Psoas muscle (tissue), 8 donors: ENCODE measurements around the gene FRMD8. TPM values are rescaled to one million over a fixed set of nuclear protein-coding genes. Genes with fewer than 3 reads are reported as not detected.
A peak's percentile ranks its signal among the peaks of the same experiment; 100 is the strongest.

Source experiments
- ATAC-seq, 4 donors: fragments of 200-7000 bp; cut with Tn5 transposase; one replicate each; pipeline ENCODE4 v1.9.1; 2020; ENCODE audit warnings: moderate library complexity in 3 of 4, mild to moderate bottlenecking in 2 of 4
- DNase-seq, 2 donors: peaks; one replicate each; pipeline ENCODE4 v3.0.0-alpha.2; 2020
- H3K27ac ChIP-seq: fragments of 200-600 bp; one replicate; pipeline ENCODE4 v1.8.0; 2022
- H3K27me3 ChIP-seq, 3 donors: fragments of 200-600 bp in 1 of 3; one replicate each; pipeline versions ENCODE4 v1.6.1 to v1.8.0; 2013 to 2022; ENCODE audit warnings: low read length in 2 of 3, mild to moderate bottlenecking in 2 of 3, moderate library complexity in 1 of 3; ENCODE audit not compliant: insufficient read depth in 3 of 3
- H3K36me3 ChIP-seq, 2 donors: fragments of 200-600 bp in 1 of 2; one replicate each; pipeline versions ENCODE4 v1.6.1 to v1.8.0; 2013 to 2022; ENCODE audit warnings: low read depth in 1 of 2, mild to moderate bottlenecking in 1 of 2, moderate library complexity in 1 of 2; ENCODE audit not compliant: insufficient read depth in 1 of 2
- H3K4me1 ChIP-seq: fragments of 200-600 bp; one replicate; pipeline ENCODE4 v1.8.0; 2022
- H3K4me3 ChIP-seq: fragments of 200-600 bp; one replicate; pipeline ENCODE4 v1.8.0; 2022; ENCODE audit warnings: mild to moderate bottlenecking
- H3K9me3 ChIP-seq: fragments of 200-600 bp; one replicate; pipeline ENCODE4 v1.8.0; 2022
- CTCF ChIP-seq: fragments of 200-600 bp; IDR thresholded peaks from one replicate; pipeline ENCODE4 v1.8.0; 2022; ENCODE audit warnings: antibody characterized with exemption
- WGBS, 3 donors: extraction: QIAGEN DNeasy Blood & Tissue Kit; methylation state at CpG; one replicate each; pipeline versions ENCODE4 v1.1.6 to v1.1.7; 2013; 5-methylcytosine and 5-hydroxymethylcytosine counted together
- intact Hi-C, 2 donors: fragments of 100-400 bp; cut with DNase I; formaldehyde crosslinking; loops; one replicate each; pipeline versions ENCODE4 v1.11.0 to v1.14.2; 2022
- long read RNA-seq, 2 donors: library from polyadenylated mRNA; unstranded; transcript quantifications; one replicate each; pipeline ENCODE4 v2.0.0, GENCODE V29; 2021
- polyA plus RNA-seq, 3 donors: library from polyadenylated mRNA; stranded (reverse); fragments of 200-250 nt; gene quantifications; one replicate each; pipeline ENCODE4 v1.2.3, GENCODE V29; 2013
- total RNA-seq, 4 donors: library from RNA; stranded (reverse); fragmentation: NEBNext Ultra II Directional in 2 of 4; extraction: Animal tissue kit (Norgen Biotek cat#: 25700) in 2 of 4; gene quantifications; one replicate each; pipeline versions ENCODE4 v1.2.1 to v1.2.4, GENCODE V29; 2021 to 2023
- donor health status: healthy with polysubstance abuse.
- donor health status: DM: no; HTN: no; CAD: no; lungs with moderate emphysema.
- donor health status: Bipolar disorder and iron deficiency.
- donor health status: healthy.
- donor health status: DM: yes; HTN: yes; CAD: no.
- donor health status: DM: no; HTN: no; CAD: no.
- donor health status: DM: no; HTN: no; CAD: no.
- donor health status: DM: yes; HTN: yes; CAD: no.

Gene FRMD8
- total RNA-seq: 10 to 100 TPM in 3 of 4 donors, 1 to 10 TPM in 1; 7.4 to 27.7 (median 13.9) TPM
- 10 to 100 TPM; 10.6 to 20.8 (median 12.9) TPM for polyA plus RNA-seq
- long read RNA-seq, donor 1, transcript FRMD8-201 (11 exons, 3,723 nt): major isoform, 53 of 93 reads
- long read RNA-seq, donor 1, transcript FRMD8-203 (10 exons, 1,818 nt): minor isoform, 6 of 93 reads
- long read RNA-seq, donor 1, partial matches to known transcripts: 27 of 93 reads
- long read RNA-seq, donor 1, other reads (novel, unspliced or antisense): 6 of 93 reads
- long read RNA-seq, donor 2, transcript FRMD8-201 (11 exons, 3,723 nt): major isoform, 31 of 68 reads
- long read RNA-seq, donor 2, partial matches to known transcripts: 27 of 68 reads
- long read RNA-seq, donor 2, other reads (novel, unspliced or antisense): 7 of 68 reads

GRCh38 chr11:65386307-65387140 is at the start of gene FRMD8:
Gene FRMD8, plus strand, starts transcription at chr11:65386637. Its CDS starts 400 bp downstream, at chr11:65387037.
- peaks cover 70% of the 10 kb centered on the region for H3K4me1 ChIP-seq
- intact Hi-C loops: no loop called here
- 0 to 1% (median 0%) methylated on average over 54 to 76 of the region's 76 CpGs for WGBS, 3 donors

GRCh38 chr11:65338676-65339075 is 47.8 kb upstream of the FRMD8 start:
- no peak for TF ChIP-seq CTCF
- peaks cover 8 to 52% of the 10 kb centered on the region in 2 donors for H3K36me3 ChIP-seq
- DNase-seq (no peak), ATAC-seq (no peak)
- peaks cover 24% of the 10 kb centered on the region for H3K4me1 ChIP-seq
- WGBS, 3 donors: 67 to 86% (median 68%) methylated on average over 7 of the region's 7 CpGs
- intact Hi-C loops: no loop called here
- no peaks in the 10 kb centered on the region for H3K9me3 ChIP-seq
- no peak overlapping the region for H3K4me3 ChIP-seq
- no peaks in the 10 kb centered on the region for H3K27me3 ChIP-seq
- no peak overlapping the region for H3K27ac ChIP-seq

More at GRCh38 chr11:65386307-65387140, at the start of gene FRMD8:
- DNase-seq: peak; percentile 95 to 97
- Histone ChIP-seq H3K4me3 (peak within 1 kb of the TSS; percentile 76), H3K9me3 (no peaks in the 10 kb centered on the region), H3K27ac (peak within 1 kb of the TSS; percentile 89), H3K36me3 (peaks cover 0 to 21% of the 10 kb centered on the region in 2 donors), H3K27me3 (no peaks in the 10 kb centered on the region)
- peak; percentile 65 to 73 (median 68) for ATAC-seq
- no peak for TF ChIP-seq CTCF

- whole genome bisulfite sequencing, 3 donors: 90 to 97% (median 92%) methylated on average over 11 of the region's 11 CpGs
- H3K27ac ChIP-seq: no peak overlapping the region
- peaks cover 15% of the 10 kb centered on the region for H3K4me1 ChIP-seq
- no peak overlapping the region for H3K4me3 ChIP-seq
- no peaks in the 10 kb centered on the region for H3K9me3 ChIP-seq
- ATAC-seq (no peak), DNase-seq (no peak)
- no peak for TF ChIP-seq CTCF
- peaks cover 14 to 67% of the 10 kb centered on the region in 2 donors for H3K36me3 ChIP-seq
- intact Hi-C loops: no loop called here
- no peaks in the 10 kb centered on the region for H3K27me3 ChIP-seq
These were observed 46.2 kb upstream of the FRMD8 start for GRCh38 chr11:65340226-65340625.

GRCh38 chr11:65341856-65342255 is 44.6 kb upstream of the FRMD8 start:
- WGBS, 3 donors: 94 to 98% (median 96%) methylated on average over 3 of the region's 3 CpGs
- Histone ChIP-seq H3K4me3 (no peak overlapping the region), H3K36me3 (peaks cover 10 to 79% of the 10 kb centered on the region in 2 donors), H3K4me1 (peaks cover 11% of the 10 kb centered on the region), H3K27ac (no peak overlapping the region), H3K9me3 (no peaks in the 10 kb centered on the region), H3K27me3 (no peaks in the 10 kb centered on the region)
- DNase-seq: no peak
- no peak for TF ChIP-seq CTCF
- intact Hi-C loops: no loop called here
- no peak for ATAC-seq
